ENCODE measurements around the gene ZCRB1.
A peak's percentile ranks its signal among the peaks of the same experiment; 100 is the strongest.

The ZCRB1 gene

DNA sequence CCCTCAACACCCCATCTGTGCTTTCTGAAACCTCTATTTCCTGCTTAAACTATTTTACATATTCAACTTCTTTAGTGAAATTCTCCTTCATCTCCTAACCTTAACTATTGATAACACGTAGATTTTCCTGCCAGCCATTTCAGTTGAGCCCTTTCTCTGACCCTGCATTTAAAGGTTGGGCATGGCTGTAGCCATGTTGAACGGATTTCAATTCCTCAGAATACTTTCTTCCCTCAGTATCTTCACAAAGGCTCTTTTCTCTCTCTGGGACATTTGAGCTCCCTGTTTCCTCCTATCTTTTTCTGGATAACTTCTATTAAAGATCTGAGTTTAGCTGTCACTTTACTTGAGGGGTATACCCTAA, 1.3 kb upstream of the ZCRB1 start:
- no peak for DNase-seq

DNA sequence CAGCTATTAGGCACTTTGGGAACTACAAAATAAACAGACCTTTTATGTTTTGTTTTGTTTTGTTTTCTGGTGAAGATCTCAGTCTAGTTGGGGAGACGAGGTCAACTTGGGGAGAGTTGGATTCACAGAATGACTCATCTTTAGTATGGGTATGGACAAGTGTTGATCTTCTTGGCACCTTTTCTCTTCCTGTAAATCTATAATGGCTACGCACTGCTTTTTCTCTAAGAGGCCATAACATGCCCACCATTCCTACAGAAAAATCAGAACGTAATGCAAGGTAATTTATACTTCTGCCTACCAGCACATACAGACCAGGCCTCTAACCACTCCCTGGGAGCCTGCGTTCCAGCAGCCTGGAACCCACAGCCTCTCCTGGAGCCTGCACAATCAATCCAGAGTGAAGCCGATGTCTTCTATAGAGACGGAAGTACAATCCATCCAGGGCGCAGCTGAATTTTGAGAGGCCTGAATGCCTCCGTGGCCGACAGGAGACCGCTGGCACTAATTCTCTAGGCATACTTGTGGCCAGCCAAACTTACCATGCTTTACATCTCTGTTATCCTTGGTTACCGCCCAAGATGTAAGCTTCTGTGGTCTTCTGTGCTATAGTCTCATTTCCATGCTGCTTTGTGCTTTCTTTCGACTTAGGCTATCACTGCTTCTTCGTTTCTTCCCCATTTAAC, 790 bp upstream of the ZCRB1 start:
- peak; percentile 74 for DNase-seq

- no peak for DNase-seq
These were observed 605 bp downstream of the ZCRB1 start for GRCh38 chr12:42325326-42325652.

DNA sequence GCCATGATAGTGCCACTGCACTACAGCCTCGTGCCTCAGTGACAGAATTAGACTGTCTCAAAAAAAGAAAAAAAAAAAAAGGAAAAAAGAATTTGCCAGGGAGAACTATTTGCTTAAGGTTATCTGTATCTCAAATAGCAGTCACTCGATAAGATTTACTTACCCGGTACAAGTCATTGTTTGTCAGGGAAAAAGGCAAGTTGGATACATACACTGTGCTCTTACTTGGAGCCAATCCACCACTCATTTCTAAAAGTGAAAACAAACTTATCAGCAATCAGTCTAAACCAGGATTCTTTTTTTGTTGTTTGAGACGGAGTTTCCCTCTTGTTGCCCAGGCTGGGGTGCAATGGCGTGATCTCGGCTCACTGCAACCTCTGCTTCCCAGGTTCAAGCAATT, 2.0 kb downstream of the ZCRB1 start:
- DNase-seq = no peak

DNA sequence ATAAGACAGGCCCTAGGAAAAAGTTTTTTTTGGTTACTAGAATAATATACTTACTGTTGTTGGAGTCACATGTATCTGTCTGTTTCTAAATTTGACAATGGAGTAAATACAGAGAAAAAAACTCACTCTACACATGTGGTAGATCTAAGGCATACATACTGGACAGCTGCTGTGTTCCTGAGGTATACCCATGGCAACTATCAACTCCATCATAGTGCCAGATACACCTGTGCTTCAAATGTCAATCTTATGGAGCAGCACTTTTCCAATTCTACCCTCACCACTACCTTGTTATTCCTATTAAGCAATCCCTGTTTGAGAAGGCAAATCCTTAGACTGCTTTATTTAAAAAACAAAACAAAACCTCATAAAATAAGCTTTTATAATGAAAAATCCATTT, 3.3 kb downstream of the ZCRB1 start:
- DNase-seq = no peak

- no peak for DNase-seq
These were observed 5.1 kb downstream of the ZCRB1 start for GRCh38 chr12:42320796-42321195.

DNA sequence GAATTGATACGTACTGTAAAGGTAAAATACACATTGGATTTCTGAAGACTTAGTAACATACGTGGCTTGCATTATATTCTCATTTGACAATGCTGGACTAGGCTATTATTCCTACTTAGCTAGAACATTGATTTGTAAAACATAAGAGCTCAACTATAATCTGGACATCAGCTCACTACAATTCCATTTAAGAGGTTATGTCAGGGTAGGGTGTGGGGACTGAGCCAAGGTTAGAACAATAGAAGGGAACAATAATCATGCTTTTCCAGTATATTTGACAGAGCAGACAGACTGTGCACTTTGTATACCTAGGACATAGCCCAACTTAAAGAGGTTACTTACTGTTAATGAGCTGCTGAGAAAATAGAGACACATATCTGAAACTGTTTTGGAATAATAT, 10.8 kb downstream of the ZCRB1 start:
- no peak for DNase-seq

- DNase-seq = no peak
These were observed 15.9 kb downstream of the ZCRB1 start for GRCh38 chr12:42309996-42310395.

- DNase-seq = no peak
These were observed 17.5 kb downstream of the ZCRB1 start for GRCh38 chr12:42308390-42308789.

- no peak for DNase-seq
These were observed 19.6 kb downstream of the ZCRB1 start for GRCh38 chr12:42306297-42306696.

DNA sequence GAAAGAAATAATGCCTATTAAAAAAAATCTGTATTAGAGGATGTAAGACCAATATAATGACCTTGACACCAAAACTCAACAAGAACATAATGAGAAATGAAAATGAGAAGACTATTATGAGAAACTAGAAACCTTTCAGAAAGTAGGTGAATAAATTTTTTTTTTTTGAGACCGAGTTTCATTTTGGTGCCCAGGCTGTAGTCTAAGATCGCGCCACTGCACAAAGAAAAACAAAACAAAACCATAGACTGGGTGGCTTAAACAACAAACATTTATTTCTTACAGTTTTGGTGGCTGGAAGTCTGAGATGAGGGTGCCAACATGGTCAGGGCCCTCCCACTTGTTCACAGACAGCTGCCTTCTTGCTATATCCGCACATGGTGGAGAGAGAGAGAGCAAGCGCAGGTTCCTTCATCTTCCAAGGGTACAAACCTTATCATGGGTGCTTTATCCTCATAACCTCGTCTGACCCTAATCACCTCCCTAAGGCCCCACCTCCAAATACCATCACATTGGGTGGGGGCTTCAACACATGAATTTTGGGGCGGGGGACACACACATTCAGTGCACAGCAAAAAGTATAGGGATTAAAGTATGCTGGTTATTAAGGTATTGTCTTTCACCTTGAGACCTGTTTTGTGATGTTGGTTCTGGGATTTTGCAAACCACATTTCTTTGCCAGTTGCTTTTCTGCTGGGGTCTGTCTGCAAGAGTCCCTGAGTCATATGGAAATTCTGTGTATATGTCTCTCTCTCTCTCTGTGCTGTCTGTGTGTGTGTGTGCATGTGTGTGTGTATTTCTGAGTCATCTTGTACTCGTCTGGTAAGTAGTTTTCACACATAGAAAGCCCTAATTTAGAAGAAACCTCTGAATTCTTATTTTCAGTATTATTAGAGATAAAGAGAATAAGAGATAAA, 26.2 kb downstream of the ZCRB1 start:
- DNase-seq = peak; percentile 68

- no peak for DNase-seq
These were observed 27.0 kb downstream of the ZCRB1 start for GRCh38 chr12:42298887-42299286.

- DNase-seq = peak; percentile 9
These were observed 29.3 kb downstream of the ZCRB1 start for GRCh38 chr12:42296503-42297109.

DNA sequence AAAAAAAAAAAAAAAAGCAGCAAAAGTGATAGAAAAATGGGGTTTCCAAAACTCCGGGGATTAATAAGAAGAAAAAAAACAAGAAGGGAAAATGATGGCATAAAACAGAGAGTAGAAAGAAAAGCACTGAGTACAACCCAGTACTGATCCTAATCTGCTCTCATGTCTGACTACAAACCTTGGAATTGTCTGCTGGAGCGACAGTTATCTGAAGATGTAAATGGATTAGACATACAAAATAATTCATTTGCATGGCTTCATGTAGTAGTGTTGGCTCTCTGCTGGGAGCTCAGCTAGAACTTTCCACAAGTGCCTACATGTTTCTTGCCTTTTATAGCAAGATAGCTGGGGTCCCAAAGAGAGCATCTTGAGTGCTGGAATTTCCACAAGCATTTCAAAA, 34.2 kb downstream of the ZCRB1 start:
- DNase-seq = no peak

DNA sequence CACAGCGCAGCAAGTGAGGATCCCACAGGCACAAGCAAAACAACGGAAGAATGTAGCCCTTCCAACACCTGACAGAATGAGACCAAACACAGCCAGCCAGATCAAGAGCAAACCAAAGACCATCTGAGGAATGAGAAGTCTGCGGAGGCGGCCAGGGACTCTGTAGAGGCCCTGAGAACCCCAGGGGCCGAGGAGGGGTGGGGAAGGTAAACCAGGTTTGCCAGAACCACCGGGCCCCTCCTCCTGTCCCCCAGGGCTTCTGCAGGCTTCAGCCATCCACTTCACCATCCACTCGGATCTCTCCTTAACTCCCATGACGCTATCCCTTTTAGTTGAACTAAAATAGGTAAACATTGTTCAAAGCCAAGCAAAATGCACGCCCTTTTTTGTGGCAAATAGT, 37.4 kb downstream of the ZCRB1 start:
- DNase-seq = no peak

GRCh38 chr12:42286741-42287140, 39.2 kb downstream of the ZCRB1 start:
- no peak for DNase-seq

GRCh38 chr12:42285431-42285830, 40.5 kb downstream of the ZCRB1 start:
- DNase-seq = no peak

GRCh38 chr12:42284876-42285275, 41.0 kb downstream of the ZCRB1 start:
- peak; percentile 58 for DNase-seq

DNA sequence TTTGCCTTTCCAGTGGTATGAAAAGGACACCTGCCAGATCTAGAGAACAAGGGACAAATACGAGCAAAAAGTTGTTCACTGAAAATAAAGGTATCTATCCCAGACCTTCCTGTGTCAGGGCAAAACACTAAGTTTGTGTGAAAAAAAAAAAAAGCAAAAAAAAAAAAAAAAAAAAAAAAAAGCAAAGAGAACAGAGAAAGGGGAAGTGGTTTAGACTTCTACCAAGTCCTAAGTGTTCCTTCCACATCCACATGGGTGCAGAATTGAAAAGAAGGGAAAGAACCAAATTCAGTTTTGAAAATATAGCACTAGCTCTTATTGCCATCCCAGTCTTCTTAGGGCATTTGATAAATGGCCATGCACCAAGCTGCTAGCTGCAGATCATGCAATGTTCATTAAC, 41.7 kb downstream of the ZCRB1 start:
- DNase-seq = no peak

DNA sequence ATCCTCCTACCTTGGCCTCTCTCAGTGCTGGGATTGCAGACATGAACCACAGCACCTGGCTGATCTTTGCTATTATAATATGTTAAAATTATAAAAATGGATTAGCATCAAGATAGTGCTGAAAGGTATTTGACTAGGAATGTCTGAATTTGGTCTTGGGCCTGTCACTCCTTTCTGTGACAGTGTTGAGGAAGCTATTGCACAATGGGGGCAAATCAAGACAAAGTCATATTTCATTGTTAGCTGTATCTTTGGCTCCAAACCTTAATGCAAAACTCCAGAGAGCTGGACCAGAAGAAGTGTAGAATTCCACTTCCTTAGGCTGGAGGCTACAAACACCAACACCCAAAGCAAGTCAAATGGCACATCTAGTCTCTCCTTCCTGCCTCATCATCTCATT, 42.2 kb downstream of the ZCRB1 start:
- no peak for DNase-seq

- DNase-seq = no peak
These were observed 43.6 kb downstream of the ZCRB1 start for GRCh38 chr12:42282294-42282693.

DNA sequence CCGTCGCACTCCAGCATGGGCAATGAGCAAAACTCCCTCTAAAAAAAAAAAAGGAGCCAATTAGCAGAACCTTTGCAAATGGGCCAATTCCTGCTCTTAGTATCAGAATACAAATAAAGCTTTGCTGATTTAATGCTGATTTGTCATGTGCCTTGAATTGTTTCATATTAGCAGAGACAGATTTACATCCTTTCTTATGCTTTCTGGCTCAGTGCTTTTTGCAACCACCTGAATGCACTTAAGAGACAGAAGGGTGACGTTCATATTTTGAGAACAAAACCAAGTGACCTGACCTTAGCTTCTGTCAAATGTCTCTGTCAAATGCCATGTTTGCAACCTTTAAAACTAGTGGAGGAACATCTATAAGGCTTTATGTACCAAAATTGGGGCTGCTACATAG, 44.0 kb downstream of the ZCRB1 start:
- DNase-seq = no peak

DNA sequence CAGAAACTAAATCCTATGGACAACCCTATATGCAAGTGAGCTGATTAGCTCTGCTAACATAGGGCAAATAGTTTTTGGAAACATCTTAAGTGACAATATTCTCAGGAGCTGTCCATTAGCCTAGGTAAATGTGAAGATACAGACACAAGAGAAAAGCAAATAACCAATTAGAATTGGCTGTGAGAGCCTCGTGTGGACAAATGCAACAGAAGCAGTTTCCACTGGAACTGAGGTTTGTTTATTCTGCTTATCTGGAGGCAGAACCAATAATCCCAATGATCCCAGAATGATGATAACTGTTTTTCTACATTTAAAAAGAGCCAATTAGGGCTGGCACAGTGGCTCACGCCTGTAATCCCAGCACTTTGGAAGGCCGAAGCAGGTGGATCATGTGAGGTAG, 44.6 kb downstream of the ZCRB1 start:
- no peak for DNase-seq

DNA sequence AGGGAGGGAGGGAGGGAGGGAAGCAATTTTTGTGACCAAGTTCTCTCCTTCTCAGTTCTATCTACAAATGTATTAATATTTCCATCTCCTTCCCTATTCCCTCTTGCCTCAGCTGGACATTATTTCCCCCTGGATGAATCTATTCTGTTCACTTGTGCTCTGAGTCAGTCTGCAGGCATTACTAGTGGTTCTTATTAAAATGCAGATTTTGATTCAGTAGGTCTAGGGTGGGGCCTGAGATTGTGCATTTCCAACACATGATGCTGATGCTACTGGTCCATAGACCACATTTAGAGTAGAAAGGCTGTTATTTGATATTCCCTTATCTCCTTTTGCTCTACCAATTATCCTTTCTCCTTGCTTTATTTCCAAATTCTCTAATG, 47.8 kb downstream of the ZCRB1 start:
- no peak for DNase-seq

All from fibroblast of skin of scalp (primary cell).